Fibroblast of gingiva (primary cell): ENCODE data around the gene CHST15.
"Not testable (repeated sequence)": the region's sequence is repeated elsewhere in the genome, so short reads cannot be mapped to it uniquely, and the experiment has no call there.

Experiments
- DNase-seq: peaks from one replicate; pipeline ENCODE4 v3.0.0-alpha.2; 2011; ENCODE audit warnings: low read depth

Gene CHST15

DNA sequence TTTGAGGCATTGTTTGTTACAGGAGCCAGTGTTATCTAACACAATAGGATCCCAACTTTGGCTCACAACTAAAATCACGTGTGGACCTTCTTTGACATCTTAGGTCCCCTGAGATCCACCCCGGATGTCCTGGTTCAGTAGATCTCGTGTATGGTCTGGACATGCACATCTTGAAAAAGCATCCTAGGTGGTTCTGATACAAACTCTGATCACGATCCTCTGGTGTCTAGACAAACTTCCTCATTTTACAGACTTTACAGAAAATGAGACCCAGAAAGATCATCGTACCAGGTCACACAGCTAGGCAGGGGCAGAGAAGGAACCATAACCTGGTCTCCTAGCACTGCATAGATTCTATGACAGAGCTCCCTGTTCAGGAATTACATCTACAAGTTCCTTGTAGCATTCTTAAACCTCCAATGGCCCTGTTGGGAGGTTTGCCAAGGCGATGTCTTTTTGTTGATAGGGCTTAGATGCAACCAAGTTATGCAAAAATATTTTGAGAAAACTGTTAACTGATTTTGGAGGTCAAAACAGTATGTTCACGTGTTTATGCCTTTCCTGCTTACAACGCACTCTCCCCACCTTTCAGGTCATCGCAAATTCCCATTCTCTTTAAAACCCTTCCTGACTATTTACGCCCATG, 30.8 kb upstream of the CHST15 start:
- no peak for DNase-seq

DNA sequence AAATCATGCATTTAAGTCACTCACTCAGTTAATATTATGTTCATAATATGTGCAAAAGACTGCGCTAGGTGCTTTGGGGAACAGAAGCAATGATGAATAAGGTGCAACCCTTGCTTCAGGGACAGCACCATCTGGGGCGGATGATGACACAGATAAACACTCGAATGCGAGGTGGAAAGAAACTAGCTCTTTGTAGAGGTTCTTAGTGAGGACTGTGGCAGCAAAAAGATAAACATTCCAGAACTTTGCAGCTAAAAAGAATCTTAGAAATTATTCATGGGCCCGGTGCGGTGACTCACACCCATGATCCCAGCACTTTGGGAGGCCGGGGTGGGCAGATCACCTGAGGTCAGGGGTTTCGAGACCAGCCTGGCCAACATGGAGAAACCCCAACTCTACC, 29.8 kb upstream of the CHST15 start:
- DNase-seq: no peak

DNA sequence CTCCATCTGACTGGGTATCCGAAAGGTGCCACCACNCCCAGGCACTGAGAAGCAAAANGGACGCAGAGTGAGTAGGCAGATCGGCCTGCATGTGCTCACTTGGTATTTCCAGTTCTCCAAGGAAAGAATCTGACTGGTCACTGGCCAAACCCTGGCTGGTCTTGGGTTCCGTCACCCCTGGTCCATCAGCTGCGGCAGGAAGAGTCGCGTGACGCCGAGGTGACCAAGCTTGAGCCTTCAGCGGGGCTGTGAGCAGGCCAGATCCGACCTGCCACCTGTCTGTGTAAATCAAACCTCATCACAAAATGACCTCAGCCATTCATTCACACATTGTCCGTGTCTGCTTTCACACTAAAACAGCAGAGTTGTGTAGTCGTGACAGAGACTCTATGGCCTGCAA, 28.8 kb upstream of the CHST15 start:
- no peak for DNase-seq

DNA sequence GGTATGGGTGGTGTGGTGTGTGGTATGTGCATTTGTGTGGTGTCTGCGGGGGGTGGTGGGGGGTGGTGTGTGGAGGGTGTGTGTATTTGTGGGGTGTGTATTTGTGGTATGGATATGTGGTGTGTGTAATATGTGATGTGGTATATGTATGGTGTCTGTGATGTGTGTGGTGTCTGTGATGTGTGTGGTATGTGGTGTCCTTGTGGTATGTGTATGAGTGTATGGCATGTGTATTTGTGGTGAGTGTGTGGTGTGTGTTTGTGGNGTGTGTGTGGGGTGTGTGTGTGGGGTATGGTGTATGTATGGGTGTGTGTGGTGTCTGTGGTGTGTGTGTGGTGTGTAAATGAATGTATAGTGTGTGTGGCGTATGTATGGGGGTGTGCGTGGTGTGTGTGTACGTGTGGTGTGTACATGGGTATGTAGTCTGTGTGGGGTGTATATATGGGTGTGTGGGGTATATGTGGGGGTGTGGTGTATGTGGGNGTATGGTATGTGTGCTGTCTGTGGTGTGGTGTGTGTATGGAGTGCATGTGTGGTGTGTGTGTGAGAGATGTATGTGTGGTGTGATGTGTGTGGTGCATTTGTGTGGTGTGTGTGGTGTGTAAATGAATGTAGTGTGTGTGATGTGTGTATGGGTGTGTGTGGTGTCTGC, 27.1 kb upstream of the CHST15 start:
- no peak for DNase-seq

DNA sequence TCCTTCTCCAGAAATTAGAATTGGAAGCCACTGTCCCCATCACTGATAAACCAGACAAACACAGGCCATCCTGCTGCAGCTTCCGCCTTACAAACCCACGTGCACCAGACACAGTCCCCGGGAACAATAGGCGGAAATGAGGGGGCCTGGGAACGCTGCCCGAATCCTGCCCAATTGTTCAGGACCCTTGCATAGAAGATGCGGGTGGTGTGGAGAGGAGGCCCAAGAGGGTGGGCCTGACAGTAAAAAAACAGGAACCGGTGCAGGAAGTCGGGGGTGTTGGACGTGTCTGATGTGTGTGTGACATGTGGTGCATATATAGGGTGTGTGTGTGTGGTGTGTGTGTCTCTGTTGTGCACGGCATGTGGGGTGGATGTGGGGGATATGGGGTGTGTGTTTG, 26.5 kb upstream of the CHST15 start:
- DNase-seq: no peak

DNA sequence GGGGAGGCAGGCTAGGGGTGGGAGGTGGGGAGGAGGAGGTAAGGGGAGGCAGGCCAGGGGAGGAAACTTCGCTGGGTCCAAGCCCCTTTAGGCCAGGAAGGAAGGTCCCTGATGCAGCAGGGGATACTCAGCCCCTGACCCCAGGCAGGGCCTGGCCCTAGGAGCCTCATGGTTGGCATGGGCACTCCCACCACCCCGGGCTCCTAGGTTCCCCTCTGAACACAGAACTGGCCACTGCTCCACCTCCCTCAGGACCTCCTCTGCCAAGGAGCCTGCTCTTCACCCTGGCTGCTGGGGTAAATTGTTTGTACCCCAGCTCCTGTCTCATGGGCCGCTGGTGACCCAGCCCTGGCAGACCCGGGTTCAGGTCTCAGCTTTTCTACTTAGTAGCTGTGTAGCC, 25.8 kb upstream of the CHST15 start:
- no peak for DNase-seq

DNA sequence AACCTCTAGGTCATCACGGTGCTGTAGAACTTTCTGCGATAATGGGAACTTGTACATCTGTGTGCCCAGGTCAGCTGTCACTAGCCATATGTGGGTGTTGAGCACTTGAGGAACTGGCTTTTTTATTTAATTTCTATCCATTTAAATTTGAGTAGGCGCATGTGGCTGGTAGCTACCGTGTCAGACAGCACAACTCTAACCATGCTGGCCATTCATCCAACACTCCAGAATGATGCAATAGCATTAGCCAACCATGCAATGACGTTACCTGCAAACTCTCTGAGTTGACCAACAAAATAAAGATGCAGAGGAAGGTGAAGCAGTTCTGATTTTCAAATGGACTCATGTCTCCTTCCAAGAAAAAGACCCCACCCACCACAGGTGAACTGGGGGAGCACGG, 24.4 kb upstream of the CHST15 start:
- no peak for DNase-seq

DNA sequence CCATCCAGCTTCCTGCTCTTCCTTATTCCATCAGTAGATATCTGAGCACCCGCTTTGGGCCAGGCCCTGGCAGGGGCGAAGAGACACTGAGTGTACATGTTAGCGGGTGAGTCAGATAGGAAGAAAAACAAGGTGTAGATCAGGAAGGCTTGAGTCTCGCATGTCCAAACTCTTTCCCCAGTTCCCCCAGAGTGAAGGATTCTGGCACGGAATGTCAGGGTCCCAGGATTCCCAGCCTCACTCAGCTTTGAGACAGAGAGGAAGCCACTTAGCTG, 24.1 kb upstream of the CHST15 start:
- DNase-seq: no peak

DNA sequence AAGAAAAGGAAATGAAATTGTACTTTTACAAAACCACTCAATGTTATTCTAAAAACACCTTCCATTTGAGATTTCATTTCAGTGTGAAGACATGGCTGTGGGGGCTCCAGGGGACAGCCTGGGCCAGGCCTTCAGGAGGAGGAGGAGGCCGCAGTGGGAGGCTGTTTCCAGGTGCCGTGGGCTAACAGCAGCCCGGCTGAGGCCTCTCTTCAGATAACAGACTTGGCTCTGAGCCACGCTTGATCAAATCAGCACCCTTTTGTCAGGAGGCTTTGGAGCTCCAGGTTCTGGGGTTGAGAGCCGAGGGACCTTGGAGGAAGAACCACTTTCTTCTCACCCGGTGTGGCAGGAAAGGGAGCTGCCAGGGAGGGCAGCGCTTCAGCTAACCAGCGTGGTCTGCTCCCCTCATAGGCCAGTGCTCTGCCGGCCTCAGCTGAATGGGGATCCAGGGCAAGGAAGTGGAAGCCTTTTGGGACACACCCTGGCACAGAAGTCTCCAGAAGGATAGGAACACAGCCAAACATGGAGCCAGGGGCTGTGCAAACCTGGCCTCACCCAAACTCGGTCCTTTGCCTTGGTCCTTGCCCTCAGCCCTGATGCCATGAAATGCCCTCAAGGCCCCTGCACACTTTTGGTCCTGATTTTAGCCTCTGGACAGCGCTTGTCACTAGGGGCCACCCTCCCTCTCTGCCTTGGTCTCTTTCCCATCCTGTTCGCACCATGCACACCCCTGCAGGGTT, 23.5 kb upstream of the CHST15 start:
- no peak for DNase-seq

DNA sequence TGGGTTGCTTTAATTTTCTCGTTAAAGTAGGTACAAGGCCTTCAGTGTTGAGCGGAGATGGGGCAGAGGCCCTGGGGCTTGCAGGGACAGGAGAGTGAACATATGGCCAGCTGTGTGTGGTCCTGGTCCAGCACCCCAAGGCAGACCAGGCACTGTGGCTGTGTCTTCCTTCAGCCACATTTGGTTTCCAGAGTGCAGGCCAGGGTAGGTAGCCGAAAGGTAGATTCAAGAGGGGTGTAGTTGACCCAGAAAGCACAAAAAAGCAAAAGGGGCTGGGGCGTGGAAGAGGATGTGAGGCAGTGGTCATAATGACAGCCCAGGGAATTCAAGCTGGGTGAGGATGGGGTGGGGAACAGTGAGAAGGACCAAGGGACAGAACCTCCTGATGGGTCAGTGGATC, 21.3 kb upstream of the CHST15 start:
- DNase-seq: no peak

DNA sequence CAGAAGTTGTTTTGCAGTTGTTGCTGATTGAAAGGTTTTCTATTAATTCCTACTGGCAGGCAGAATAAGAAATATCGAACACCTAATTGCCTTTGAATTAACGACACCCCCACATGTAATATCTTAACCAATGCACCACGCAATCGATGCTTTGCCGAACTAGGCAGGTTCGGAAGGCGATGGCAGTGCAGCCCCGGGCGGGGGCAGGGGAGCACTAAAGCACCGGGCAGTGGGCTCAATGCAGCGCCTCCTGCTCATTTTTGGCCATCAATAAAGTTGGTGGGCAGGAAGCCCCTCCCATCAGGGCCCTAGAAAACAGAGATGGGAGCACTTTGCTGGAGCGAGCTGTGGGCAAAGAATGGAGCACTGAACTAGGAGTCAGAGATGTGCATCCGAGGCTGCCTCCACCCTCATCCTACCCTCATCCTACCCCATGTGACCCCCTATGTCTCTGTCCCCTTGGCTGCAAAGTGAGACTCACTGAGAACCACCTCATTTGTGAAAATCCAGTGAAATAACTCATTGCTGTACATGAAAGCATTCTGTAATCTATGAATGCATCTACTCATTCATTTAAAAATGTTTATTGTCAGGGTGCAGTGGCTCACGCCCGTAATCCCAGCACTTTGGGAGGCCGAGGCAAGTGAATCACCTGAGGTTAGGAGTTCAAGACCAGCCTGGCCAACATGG, 19.6 kb upstream of the CHST15 start:
- DNase-seq: no peak

DNA sequence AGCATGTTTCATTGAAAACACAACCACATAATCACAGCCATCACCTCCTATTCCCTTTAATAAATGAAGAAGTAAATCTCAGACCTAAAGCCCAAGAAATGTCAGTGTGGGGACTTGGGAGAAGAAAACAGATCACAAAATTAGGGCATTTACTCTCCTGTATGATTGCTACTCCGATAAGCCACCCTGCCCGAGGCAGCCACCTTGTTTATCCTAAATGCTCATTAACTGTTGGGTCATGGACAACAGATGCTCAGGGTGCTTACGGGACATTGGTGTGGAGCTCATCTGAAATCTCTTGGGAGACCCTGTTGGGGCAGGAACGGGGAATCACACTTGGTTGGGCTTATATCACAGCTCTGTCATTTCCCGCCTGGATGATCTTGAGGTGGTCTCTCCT, 17.5 kb upstream of the CHST15 start:
- DNase-seq: no peak

DNA sequence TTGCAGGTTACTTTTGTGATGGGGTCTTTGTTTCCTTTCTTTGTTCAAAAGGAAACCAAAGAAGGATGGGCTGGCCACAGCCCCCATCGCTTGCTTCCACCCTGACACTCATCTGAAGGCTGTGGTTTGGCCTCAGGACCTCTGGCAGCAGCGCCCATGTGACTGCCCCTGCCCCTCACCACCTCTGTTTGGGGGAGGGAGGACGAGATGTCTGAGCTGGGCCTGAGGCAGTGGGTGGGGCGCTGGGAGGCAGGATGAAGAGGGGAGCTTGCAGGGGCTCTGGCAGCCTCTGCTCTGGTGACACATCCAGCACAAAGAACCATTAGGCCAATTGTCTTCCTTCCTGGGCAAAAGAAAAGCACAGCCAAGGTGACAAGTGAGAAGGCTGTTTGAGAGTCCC, 15.9 kb upstream of the CHST15 start:
- DNase-seq: no peak

DNA sequence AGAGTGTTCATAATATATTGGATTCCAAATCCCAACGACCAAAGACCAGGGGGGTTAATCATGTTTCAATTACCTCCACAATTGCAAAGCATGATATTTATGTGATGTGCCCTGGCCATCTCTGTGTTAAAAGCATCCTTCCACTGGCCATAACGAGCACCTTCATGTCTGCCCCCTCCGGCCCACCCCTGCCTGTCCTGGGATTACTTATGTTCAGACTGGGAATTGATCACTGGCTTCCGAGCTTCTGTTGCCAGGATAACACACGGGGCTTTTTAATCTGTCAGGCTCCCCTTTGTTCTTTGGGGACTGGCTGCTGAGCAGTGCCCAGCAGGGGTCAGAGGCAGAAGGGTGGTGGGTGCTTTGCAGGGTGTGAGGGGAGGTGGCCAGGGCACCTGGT, 13.7 kb upstream of the CHST15 start:
- DNase-seq: no peak

DNA sequence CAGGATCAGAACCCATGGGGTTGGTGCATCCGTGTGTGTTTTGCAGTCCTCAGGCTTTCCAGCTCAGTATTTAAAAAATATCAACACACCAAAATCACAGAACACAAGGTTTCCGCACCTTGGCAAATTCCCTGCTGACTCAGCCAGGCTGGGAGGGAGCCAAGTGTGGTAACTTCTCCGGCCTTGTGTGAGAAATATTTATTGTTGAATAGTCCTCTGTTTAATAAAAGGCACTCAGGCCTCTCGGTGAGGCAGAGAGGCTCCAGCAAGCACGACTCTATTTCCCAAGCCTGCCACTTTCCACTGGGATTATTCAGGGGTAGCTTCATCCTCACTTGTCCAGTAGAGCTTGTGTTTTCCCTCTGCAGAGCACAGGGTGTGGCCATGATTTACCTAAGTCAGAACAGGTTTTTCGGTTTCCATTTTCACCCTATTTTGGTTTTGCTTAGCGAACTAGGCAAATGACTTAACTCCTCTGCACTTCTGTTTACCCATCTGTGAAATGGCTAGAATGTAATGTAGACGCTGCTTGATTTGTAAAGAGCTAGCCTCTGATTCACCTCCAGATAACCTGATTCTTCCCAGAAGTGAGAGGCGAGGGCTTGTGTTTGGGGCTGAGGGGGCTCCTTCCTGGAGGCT, 13.0 kb upstream of the CHST15 start:
- peak; percentile 84 for DNase-seq

DNA sequence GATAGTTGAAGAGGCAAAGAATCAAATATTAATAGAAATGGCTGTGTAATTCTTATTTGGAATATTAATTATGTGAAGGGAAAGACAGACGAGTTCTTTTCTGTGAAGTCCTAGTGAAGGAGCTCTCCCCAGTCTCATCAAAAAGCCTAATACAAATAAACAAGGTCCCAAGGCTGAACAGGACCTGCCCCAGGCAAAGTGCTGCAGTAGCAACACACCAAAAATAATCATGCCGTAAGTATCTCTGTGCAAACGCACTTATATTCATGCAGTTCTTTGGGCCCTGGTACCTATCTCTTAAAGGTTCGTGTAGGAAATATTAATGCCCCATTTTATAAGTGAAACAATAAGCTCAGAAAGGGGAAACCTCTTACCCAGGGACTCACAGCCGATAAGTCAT, 12.2 kb upstream of the CHST15 start:
- DNase-seq: peak; percentile 34

DNA sequence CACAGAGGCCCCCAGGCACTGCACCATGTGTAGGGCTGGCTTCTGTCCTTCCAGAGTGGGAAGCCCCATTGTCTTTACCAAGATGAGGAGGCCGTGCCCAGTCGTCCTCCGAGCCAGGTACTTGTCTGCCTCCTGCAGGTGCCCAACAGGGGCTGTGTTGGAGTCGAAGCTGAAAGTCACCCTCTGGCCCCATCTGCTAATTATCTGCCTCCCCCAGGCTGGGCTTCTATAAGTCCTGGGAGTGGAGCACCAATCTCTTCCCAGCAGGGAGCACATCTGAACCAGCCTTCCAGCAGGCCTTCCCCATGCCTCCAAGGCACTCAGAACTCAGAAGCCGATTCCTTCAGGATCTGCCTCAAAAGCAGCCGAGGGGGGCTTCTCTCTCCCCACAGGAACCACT, 11.6 kb upstream of the CHST15 start:
- DNase-seq: no peak

DNA sequence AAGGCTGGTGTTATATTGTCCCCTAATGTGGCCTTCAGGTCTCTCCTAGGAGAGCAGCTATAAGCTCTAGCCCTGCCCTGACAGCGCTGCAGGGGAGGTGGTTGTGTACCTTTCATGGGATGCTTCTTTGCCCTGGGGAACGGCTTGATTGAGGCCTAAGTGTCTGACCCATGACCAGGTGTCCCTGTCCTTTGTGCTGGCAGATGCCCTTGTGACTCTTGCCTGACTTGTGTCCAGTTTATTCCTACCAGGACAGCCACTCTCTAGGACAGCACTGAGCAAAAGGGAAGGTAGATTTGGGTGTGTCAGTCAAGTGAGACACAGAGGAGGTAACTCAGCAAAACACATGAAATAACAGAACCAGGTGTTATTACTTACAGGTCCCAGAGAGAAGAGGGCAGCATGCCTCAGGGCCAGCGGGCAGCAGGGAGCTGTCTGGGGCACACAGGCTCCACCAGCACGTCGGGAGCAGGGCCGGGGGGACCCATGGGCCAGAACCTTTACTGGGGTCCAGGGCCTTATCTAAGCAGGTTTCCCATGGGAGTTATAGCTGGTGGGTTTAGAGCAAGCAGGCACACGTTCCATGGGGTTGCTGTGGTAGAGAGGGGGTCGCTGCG, 10.7 kb upstream of the CHST15 start:
- DNase-seq: no peak

DNA sequence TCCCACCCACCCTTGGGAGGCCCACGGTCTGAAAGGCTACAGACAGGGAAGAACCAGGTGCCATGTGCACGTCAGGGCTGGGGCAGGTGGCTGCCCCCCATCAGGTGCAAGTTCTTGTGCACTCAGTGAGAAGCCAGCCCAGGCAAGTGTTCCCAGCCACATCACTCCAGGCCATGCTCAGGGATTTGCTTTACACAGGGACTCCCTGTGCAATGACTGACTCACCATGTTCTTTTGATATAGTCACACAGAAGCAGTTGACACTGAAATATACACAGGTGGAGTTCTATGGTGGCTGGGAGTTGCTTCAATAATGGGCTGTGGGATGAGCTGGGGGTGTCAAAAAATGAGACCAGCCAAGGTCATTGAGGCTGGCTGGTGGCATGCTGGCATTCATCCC, 8.0 kb upstream of the CHST15 start:
- no peak for DNase-seq

DNA sequence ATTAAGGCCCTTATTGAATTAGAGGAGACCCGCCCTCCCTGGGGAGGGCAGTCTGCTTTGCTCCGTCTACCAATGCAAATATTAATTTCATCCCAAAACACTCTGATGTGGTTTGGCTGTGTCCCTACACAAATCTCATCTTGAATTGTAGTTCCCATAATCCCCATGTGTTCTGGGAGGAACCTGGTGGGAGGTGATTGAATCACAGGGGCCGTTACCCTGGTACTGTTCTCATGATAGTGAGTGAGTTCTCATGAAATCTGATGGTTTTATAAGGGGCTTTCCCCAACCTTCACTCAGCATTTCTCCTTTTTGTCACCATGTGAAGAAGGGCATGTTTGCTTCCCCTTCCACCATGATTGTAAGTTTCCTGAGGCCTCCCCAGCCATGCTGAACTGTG, 7.3 kb upstream of the CHST15 start:
- not testable (repeated sequence) for DNase-seq

DNA sequence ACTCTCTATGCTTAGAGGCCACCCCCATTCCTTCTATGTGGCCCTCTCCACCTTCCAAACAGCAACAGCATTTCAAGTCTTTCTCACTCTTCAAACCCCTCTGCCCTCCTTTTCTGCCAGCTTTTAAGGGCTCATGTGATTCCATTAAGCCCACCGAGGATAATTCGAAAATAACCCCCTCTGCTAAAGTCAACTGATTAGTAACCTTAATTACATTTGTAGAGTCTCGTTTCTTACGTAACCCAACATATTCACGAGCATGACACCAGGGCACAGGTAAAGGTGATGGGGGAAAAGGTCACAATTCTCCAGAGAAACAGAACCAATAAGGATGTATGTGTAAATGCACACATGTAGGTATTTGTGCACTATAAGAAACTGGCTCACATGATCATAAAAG, 6.7 kb upstream of the CHST15 start:
- DNase-seq: no peak

DNA sequence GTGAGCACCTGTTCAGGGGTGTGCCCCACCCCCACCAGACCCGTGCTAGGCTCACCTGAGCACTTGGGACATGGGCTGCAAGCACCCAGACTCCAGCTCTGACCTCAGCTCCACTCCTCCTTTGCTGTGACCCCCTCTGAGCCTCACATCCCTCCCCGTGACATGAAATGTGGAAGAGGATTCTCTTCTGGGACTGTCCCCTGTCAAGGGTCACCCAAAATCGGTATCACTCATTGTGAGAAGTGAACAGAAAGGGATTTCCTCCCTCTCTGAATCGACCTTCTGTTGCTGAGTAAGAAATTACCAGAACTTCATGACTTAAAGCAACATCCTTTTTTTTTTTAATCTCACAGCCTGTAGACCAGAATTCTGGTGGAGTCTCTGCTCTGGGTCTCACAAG, 6.2 kb upstream of the CHST15 start:
- DNase-seq: no peak
